IPS-15b (cell line): ENCODE results near the gene NR1H2.

Source experiments
- H3K27me3 ChIP-seq: one replicate; pipeline ENCODE4 v1.6.1; 2013; ENCODE audit warnings: low read length; ENCODE audit not compliant: control insufficient read depth, insufficient read depth
- H3K36me3 ChIP-seq: one replicate; pipeline ENCODE4 v1.6.1; 2013; ENCODE audit warnings: low read length; ENCODE audit not compliant: control insufficient read depth, insufficient read depth
- H3K4me1 ChIP-seq: one replicate; pipeline ENCODE4 v1.6.1; 2013; ENCODE audit warnings: mild to moderate bottlenecking, low read length; ENCODE audit not compliant: control insufficient read depth, insufficient read depth
- H3K4me3 ChIP-seq: one replicate; pipeline ENCODE4 v1.5.1; 2013; ENCODE audit warnings: low read depth, low read length
- H3K9ac ChIP-seq: one replicate; pipeline ENCODE4 v1.6.1; 2013; ENCODE audit warnings: low read depth, mild to moderate bottlenecking, low read length
- H3K9me3 ChIP-seq: one replicate; pipeline ENCODE4 v1.6.1; 2013; ENCODE audit warnings: mild to moderate bottlenecking, low read length; ENCODE audit not compliant: control insufficient read depth, insufficient read depth

NR1H2 gene

GRCh38 chr19:50368649-50369570, 7.3 kb upstream of the NR1H2 start:
- no peaks in the 10 kb centered on the region for H3K4me1 ChIP-seq
- H3K36me3 ChIP-seq: no peaks in the 10 kb centered on the region
- peak overlapping the region; percentile 96 for H3K9ac ChIP-seq
- H3K27me3 ChIP-seq: no peaks in the 10 kb centered on the region
- peak overlapping the region; percentile 89 for H3K4me3 ChIP-seq
- no peaks in the 10 kb centered on the region for H3K9me3 ChIP-seq

- Histone ChIP-seq H3K36me3 (no peaks in the 10 kb centered on the region), H3K9ac (no peak overlapping the region), H3K9me3 (no peaks in the 10 kb centered on the region), H3K4me3 (no peak overlapping the region), H3K27me3 (no peaks in the 10 kb centered on the region), H3K4me1 (no peaks in the 10 kb centered on the region)
Measured at GRCh38 chr19:50371914-50372475, 4.3 kb upstream of the NR1H2 start.

GRCh38 chr19:50377051-50377461, 799 bp downstream of the NR1H2 start:
- Histone ChIP-seq H3K9me3 (no peaks in the 10 kb centered on the region), H3K27me3 (no peaks in the 10 kb centered on the region), H3K36me3 (peaks cover 42% of the 10 kb centered on the region), H3K9ac (no peak overlapping the region), H3K4me3 (peak overlapping the region; percentile 39), H3K4me1 (no peaks in the 10 kb centered on the region)

- Histone ChIP-seq H3K36me3 (peaks cover 44% of the 10 kb centered on the region), H3K9ac (no peak overlapping the region), H3K4me1 (no peaks in the 10 kb centered on the region), H3K9me3 (no peaks in the 10 kb centered on the region), H3K27me3 (no peaks in the 10 kb centered on the region), H3K4me3 (peak overlapping the region; percentile 39)
Measured at GRCh38 chr19:50377517-50377916, 1.3 kb downstream of the NR1H2 start.

GRCh38 chr19:50378169-50378862, 2.1 kb downstream of the NR1H2 start:
- Histone ChIP-seq H3K4me1 (no peaks in the 10 kb centered on the region), H3K4me3 (no peak overlapping the region), H3K36me3 (peaks cover 44% of the 10 kb centered on the region), H3K27me3 (no peaks in the 10 kb centered on the region), H3K9me3 (no peaks in the 10 kb centered on the region), H3K9ac (no peak overlapping the region)

GRCh38 chr19:50378863-50379236, 2.6 kb downstream of the NR1H2 start:
- Histone ChIP-seq H3K9me3 (no peaks in the 10 kb centered on the region), H3K36me3 (peaks cover 44% of the 10 kb centered on the region), H3K9ac (no peak overlapping the region), H3K4me3 (no peak overlapping the region), H3K27me3 (no peaks in the 10 kb centered on the region), H3K4me1 (no peaks in the 10 kb centered on the region)

GRCh38 chr19:50379602-50380001, 3.3 kb downstream of the NR1H2 start:
- H3K4me3 ChIP-seq: no peak overlapping the region
- peaks cover 44% of the 10 kb centered on the region for H3K36me3 ChIP-seq
- no peak overlapping the region for H3K9ac ChIP-seq
- H3K27me3 ChIP-seq: no peaks in the 10 kb centered on the region
- no peaks in the 10 kb centered on the region for H3K4me1 ChIP-seq
- no peaks in the 10 kb centered on the region for H3K9me3 ChIP-seq

GRCh38 chr19:50380137-50380536, 3.9 kb downstream of the NR1H2 start:
- no peaks in the 10 kb centered on the region for H3K9me3 ChIP-seq
- no peak overlapping the region for H3K4me3 ChIP-seq
- H3K4me1 ChIP-seq: no peaks in the 10 kb centered on the region
- H3K9ac ChIP-seq: no peak overlapping the region
- peaks cover 44% of the 10 kb centered on the region for H3K36me3 ChIP-seq
- H3K27me3 ChIP-seq: no peaks in the 10 kb centered on the region

- Histone ChIP-seq H3K36me3 (peaks cover 47% of the 10 kb centered on the region), H3K27me3 (no peaks in the 10 kb centered on the region), H3K4me1 (no peaks in the 10 kb centered on the region), H3K9ac (no peak overlapping the region), H3K4me3 (no peak overlapping the region), H3K9me3 (no peaks in the 10 kb centered on the region)
Measured at GRCh38 chr19:50380751-50381151, 4.5 kb downstream of the NR1H2 start.

- H3K27me3 ChIP-seq: no peaks in the 10 kb centered on the region
- H3K36me3 ChIP-seq: peaks cover 54% of the 10 kb centered on the region
- H3K4me1 ChIP-seq: no peaks in the 10 kb centered on the region
- no peak overlapping the region for H3K9ac ChIP-seq
- no peaks in the 10 kb centered on the region for H3K9me3 ChIP-seq
- no peak overlapping the region for H3K4me3 ChIP-seq
Measured at GRCh38 chr19:50381881-50382729, 5.8 kb downstream of the NR1H2 start.
